ENCODE results near the gene SH3BP4. TPM values are rescaled to one million over a fixed set of nuclear protein-coding genes. Genes with fewer than 3 reads are reported as not detected.

SH3BP4 gene
- total RNA-seq, 1 donor = 121 TPM

GRCh38 chr2:234979204-234980167 is 27.7 kb downstream of the SH3BP4 start:
- peak overlapping the region; percentile 97 for H3K27ac ChIP-seq (ENCODE audit: low read depth, low read length)
- no peak overlapping the region for H2AFZ ChIP-seq (ENCODE audit: low read length)
- TF ChIP-seq, protein P1, sequence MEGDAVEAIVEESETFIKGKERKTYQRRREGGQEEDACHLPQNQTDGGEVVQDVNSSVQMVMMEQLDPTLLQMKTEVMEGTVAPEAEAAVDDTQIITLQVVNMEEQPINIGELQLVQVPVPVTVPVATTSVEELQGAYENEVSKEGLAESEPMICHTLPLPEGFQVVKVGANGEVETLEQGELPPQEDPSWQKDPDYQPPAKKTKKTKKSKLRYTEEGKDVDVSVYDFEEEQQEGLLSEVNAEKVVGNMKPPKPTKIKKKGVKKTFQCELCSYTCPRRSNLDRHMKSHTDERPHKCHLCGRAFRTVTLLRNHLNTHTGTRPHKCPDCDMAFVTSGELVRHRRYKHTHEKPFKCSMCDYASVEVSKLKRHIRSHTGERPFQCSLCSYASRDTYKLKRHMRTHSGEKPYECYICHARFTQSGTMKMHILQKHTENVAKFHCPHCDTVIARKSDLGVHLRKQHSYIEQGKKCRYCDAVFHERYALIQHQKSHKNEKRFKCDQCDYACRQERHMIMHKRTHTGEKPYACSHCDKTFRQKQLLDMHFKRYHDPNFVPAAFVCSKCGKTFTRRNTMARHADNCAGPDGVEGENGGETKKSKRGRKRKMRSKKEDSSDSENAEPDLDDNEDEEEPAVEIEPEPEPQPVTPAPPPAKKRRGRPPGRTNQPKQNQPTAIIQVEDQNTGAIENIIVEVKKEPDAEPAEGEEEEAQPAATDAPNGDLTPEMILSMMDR (IDR thresholded peaks at IDR 0.05; ENCODE audit: extremely low read depth, low read depth, low read length) = no peak
- peaks cover 40% of the 10 kb centered on the region for H3K36me3 ChIP-seq (ENCODE audit: insufficient read depth, low read length)
- H4K20me1 ChIP-seq (ENCODE audit: insufficient read depth, low read length) = peaks cover 37% of the 10 kb centered on the region
- no peak for DNase-seq (ENCODE audit: insufficient read length, low spot score, missing footprints)
- no peaks in the 10 kb centered on the region for H3K27me3 ChIP-seq (ENCODE audit: insufficient read depth, low read length)
- no peaks in the 10 kb centered on the region for H3K9me3 ChIP-seq (ENCODE audit: low read depth, low read length)
- peaks cover 63% of the 10 kb centered on the region for H3K4me1 ChIP-seq (ENCODE audit: insufficient read depth, low read length)
- H3K4me3 ChIP-seq (ENCODE audit: insufficient read depth, low read length) = no peak overlapping the region
- peaks cover 93% of the 10 kb centered on the region for H3K79me2 ChIP-seq (ENCODE audit: insufficient read depth, low read length)
- no peak overlapping the region for H3K4me2 ChIP-seq (ENCODE audit: insufficient read depth, low read length)

DNA sequence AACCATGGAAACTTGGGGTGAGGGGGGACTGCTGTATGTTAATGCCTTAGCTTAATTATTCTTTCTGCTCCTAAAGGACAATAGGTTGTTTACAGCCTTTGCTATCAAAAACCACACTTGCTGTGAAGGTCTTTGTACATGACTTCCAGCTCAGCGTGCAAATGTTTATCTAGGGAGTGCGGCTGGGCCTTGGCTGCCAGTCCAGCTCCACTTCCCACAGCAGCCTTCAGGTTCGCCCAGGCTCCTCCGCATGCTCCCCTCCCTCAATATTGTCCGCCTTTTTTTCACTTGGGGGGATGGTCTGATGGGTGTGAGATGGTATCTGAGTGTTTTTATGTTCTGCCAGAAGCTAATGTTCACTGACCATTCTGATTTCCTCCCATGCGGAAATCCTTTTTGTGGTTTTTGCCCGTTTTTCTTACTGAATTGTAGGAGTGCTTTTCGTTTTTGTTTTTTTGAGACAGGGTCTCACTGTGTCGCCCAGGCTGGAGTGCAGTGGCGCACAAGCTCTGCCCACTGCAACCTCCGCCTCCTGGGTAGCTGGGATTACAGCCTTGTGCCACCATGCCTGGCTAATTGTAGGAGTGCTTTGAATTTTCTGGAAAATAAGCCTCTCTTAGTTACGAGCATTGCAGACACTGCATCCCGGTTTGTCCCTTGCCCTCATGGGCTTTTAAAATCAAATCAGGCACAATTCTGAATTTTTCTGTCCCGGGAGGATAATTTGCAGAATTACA is 28.8 kb downstream of the SH3BP4 start:
- H3K9me3 ChIP-seq (ENCODE audit: low read depth, low read length) = no peaks in the 10 kb centered on the region
- H3K4me2 ChIP-seq (ENCODE audit: insufficient read depth, low read length) = peak overlapping the region; percentile 68
- no peak for DNase-seq (ENCODE audit: insufficient read length, low spot score, missing footprints)
- peak overlapping the region; percentile 31 for H3K4me3 ChIP-seq (ENCODE audit: insufficient read depth, low read length)
- no peaks in the 10 kb centered on the region for H3K27me3 ChIP-seq (ENCODE audit: insufficient read depth, low read length)
- peaks cover 93% of the 10 kb centered on the region for H3K79me2 ChIP-seq (ENCODE audit: insufficient read depth, low read length)
- peaks cover 27% of the 10 kb centered on the region for H4K20me1 ChIP-seq (ENCODE audit: insufficient read depth, low read length)
- peaks cover 40% of the 10 kb centered on the region for H3K36me3 ChIP-seq (ENCODE audit: insufficient read depth, low read length)
- TF ChIP-seq, protein P1 (IDR thresholded peaks at IDR 0.05; ENCODE audit: extremely low read depth, low read depth, low read length) = no peak
- peaks cover 58% of the 10 kb centered on the region for H3K4me1 ChIP-seq (ENCODE audit: insufficient read depth, low read length)
- no peak overlapping the region for H2AFZ ChIP-seq (ENCODE audit: low read length)
- peak overlapping the region; percentile 97 for H3K27ac ChIP-seq (ENCODE audit: low read depth, low read length)

GRCh38 chr2:234981197-234982095 is 29.6 kb downstream of the SH3BP4 start:
- Histone ChIP-seq H3K4me1 (ENCODE audit: insufficient read depth, low read length) (peaks cover 58% of the 10 kb centered on the region), H3K36me3 (ENCODE audit: insufficient read depth, low read length) (peaks cover 42% of the 10 kb centered on the region), H3K4me2 (ENCODE audit: insufficient read depth, low read length) (peak overlapping the region; percentile 68), H4K20me1 (ENCODE audit: insufficient read depth, low read length) (peaks cover 24% of the 10 kb centered on the region), H3K9me3 (ENCODE audit: low read depth, low read length) (no peaks in the 10 kb centered on the region), H3K79me2 (ENCODE audit: insufficient read depth, low read length) (peaks cover 93% of the 10 kb centered on the region), H3K27me3 (ENCODE audit: insufficient read depth, low read length) (no peaks in the 10 kb centered on the region), H2AFZ (ENCODE audit: low read length) (no peak overlapping the region), H3K4me3 (ENCODE audit: insufficient read depth, low read length) (peak overlapping the region; percentile 31), H3K27ac (ENCODE audit: low read depth, low read length) (peak overlapping the region; percentile 97)
- peak; percentile 97 for DNase-seq (ENCODE audit: insufficient read length, low spot score, missing footprints)
- TF ChIP-seq, protein P1 (IDR thresholded peaks at IDR 0.05; ENCODE audit: extremely low read depth, low read depth, low read length) = peak; percentile 7

All from osteoblast (primary cell).